MM.1S (cell line): ENCODE measurements around the gene ZBTB7A.

Source experiments
- EZH2phosphoT487 ChIP-seq: fragments of 300-600 bp; sonication (generic); IDR thresholded peaks from 2 replicates; pipeline ENCODE4 v1.6.1; 2018; ENCODE audit warnings: antibody characterized with exemption, low read length
- TF ChIP-seq, protein P1 (sequence below): fragments of 300-600 bp; sonication (generic); IDR thresholded peaks from 2 replicates; pipeline ENCODE4 v1.5.1; 2016; ENCODE audit warnings: antibody characterized with exemption, low read length, mixed read lengths

DNA sequence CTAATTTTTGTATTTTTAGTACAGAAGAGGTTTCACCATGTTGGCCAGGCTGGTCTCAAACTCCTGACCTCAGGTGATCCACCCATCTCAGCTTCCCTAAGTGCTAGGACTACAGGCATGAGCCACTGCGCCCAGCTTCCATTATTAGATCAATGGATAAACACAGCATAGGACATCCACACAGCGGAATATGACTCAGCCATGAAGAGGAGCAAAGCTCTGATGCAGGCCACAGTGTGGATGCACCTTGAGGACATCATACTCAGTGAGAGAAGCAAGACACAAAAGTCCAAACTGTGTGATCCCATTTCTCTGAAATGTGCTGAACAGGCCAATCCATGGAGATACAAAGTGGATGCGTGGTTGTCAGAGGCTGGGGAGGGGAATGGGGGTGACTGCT lies 4.9 kb upstream of the ZBTB7A start:
- TF ChIP-seq, protein P1, sequence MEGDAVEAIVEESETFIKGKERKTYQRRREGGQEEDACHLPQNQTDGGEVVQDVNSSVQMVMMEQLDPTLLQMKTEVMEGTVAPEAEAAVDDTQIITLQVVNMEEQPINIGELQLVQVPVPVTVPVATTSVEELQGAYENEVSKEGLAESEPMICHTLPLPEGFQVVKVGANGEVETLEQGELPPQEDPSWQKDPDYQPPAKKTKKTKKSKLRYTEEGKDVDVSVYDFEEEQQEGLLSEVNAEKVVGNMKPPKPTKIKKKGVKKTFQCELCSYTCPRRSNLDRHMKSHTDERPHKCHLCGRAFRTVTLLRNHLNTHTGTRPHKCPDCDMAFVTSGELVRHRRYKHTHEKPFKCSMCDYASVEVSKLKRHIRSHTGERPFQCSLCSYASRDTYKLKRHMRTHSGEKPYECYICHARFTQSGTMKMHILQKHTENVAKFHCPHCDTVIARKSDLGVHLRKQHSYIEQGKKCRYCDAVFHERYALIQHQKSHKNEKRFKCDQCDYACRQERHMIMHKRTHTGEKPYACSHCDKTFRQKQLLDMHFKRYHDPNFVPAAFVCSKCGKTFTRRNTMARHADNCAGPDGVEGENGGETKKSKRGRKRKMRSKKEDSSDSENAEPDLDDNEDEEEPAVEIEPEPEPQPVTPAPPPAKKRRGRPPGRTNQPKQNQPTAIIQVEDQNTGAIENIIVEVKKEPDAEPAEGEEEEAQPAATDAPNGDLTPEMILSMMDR = no peak
- no peak for TF ChIP-seq EZH2phosphoT487
